GM12874 (cell line): ENCODE results near the gene LAMC3.

ENCODE experiments used
- CTCF ChIP-seq: IDR thresholded peaks from 2 replicates; pipeline ENCODE4 v1.5.1; 2011; ENCODE audit warnings: low read depth, mild to moderate bottlenecking, control low read depth, low read length, moderate library complexity; ENCODE audit not compliant: insufficient read depth

LAMC3 gene

GRCh38 chr9:131140112-131140511 is 131.1 kb downstream of the LAMC3 start:
- TF ChIP-seq CTCF, result no peak

GRCh38 chr9:131140550-131140949 is 131.6 kb downstream of the LAMC3 start:
- no peak for TF ChIP-seq CTCF

GRCh38 chr9:131142160-131142559 is 133.2 kb downstream of the LAMC3 start:
- TF ChIP-seq CTCF, result no peak
